Measurements from ENCODE around the gene MACROD2.
A peak's percentile ranks its signal among the peaks of the same experiment; 100 is the strongest.
"Not testable (repeated sequence)": the region's sequence is repeated elsewhere in the genome, so short reads cannot be mapped to it uniquely, and the experiment has no call there.

The MACROD2 gene

GRCh38 chr20:13995086-13995665 lies at the start of gene MACROD2:
MACROD2 (plus strand) TSS chr20:13995516.
- intact Hi-C loops (cut with DNase I): no loop called here
- peak; percentile 72 to 95 (median 87) for DNase-seq

GRCh38 chr20:13947719-13948118 lies 47.6 kb upstream of the MACROD2 start:
- no peak for DNase-seq
- intact Hi-C loops (cut with DNase I): no loop called here

- intact Hi-C loops (cut with DNase I): no loop called here
- DNase-seq: no peak
Measured at GRCh38 chr20:13953227-13953626, 42.1 kb upstream of the MACROD2 start.

- DNase-seq: no peak
- intact Hi-C loops (cut with DNase I): no loop called here
Measured at GRCh38 chr20:13960119-13960518, 35.2 kb upstream of the MACROD2 start.

- intact Hi-C loops (cut with DNase I): no loop called here
- no peak for DNase-seq
Measured at GRCh38 chr20:13960525-13960924, 34.8 kb upstream of the MACROD2 start.

GRCh38 chr20:13984211-13984610 lies 11.1 kb upstream of the MACROD2 start:
- intact Hi-C loops (cut with DNase I): no loop called here
- no peak for DNase-seq

- intact Hi-C loops (cut with DNase I): no loop called here
- no peak for DNase-seq
Measured at GRCh38 chr20:13990465-13990864, 4.9 kb upstream of the MACROD2 start, which contains the start of gene SEL1L2. SEL1L2 (minus strand) TSS chr20:13990614; CDS start chr20:13990534, 80 bp downstream.

- intact Hi-C loops (cut with DNase I): no loop called here
- no peak for DNase-seq
Measured at GRCh38 chr20:13991311-13991710, 4.0 kb upstream of the MACROD2 start.

- intact Hi-C loops (cut with DNase I); DNase-seq: not testable (repeated sequence)
Measured at GRCh38 chr20:13991955-13992354, 3.4 kb upstream of the MACROD2 start.

GRCh38 chr20:13995841-13996240 lies 525 bp downstream of the MACROD2 start:
- peak in 41 of 42 donors; percentile 19 to 78 (median 54) for DNase-seq
- intact Hi-C loops (cut with DNase I): no loop called here

- intact Hi-C loops (cut with DNase I): no loop called here
- peak in 13 of 42 donors; percentile 6 to 59 (median 16) for DNase-seq
Measured at GRCh38 chr20:13996265-13996664, 949 bp downstream of the MACROD2 start.

GRCh38 chr20:14000917-14001316 lies 5.6 kb downstream of the MACROD2 start:
- intact Hi-C loops (cut with DNase I): no loop called here

GRCh38 chr20:14005996-14006395 lies 10.7 kb downstream of the MACROD2 start:
- no peak for DNase-seq
- intact Hi-C loops (cut with DNase I): no loop called here

More at GRCh38 chr20:14000917-14001316, 5.6 kb downstream of the MACROD2 start:
- DNase-seq: no peak

- DNase-seq: no peak
- intact Hi-C loops (cut with DNase I): no loop called here
Measured at GRCh38 chr20:14009208-14009607, 13.9 kb downstream of the MACROD2 start.

- no peak for DNase-seq
- intact Hi-C loops (cut with DNase I): no loop called here
Measured at GRCh38 chr20:14012671-14013070, 17.4 kb downstream of the MACROD2 start.

GRCh38 chr20:14030991-14031390 lies 35.7 kb downstream of the MACROD2 start:
- intact Hi-C loops (cut with DNase I): no loop called here
- DNase-seq: no peak

GRCh38 chr20:14033310-14033709 lies 38.0 kb downstream of the MACROD2 start:
- no peak for DNase-seq
- intact Hi-C loops (cut with DNase I): no loop called here

- intact Hi-C loops (cut with DNase I): no loop called here
- no peak for DNase-seq
Measured at GRCh38 chr20:14036567-14036966, 41.3 kb downstream of the MACROD2 start.

GRCh38 chr20:14044712-14045276 lies 49.5 kb downstream of the MACROD2 start:
- intact Hi-C loops (cut with DNase I): not testable (repeated sequence)

GRCh38 chr20:14046534-14046933 lies 51.2 kb downstream of the MACROD2 start:
- DNase-seq: no peak
- intact Hi-C loops (cut with DNase I): no loop called here

More at GRCh38 chr20:14044712-14045276, 49.5 kb downstream of the MACROD2 start:
- DNase-seq: not testable (repeated sequence)

- intact Hi-C loops (cut with DNase I): no loop called here
- DNase-seq: no peak
Measured at GRCh38 chr20:14049111-14049510, 53.8 kb downstream of the MACROD2 start.

Measured in head of caudate nucleus (tissue), 42 donors.